SU-DHL-6 (cell line): ENCODE results near the gene LIM2.

Source experiments
- H2AFZ ChIP-seq: fragments of 200-600 bp; sonication (generic); 2 replicates; pipeline ENCODE4 v1.6.1; 2014; ENCODE audit warnings: low read depth, mild to moderate bottlenecking, moderate library complexity, mixed read lengths, antibody characterized with exemption, low read length; ENCODE audit not compliant: severe bottlenecking
- H3F3A ChIP-seq: fragments of 200-600 bp; shearing (Covaris generic); 2 replicates; pipeline ENCODE4 v1.6.0; 2016; ENCODE audit warnings: antibody characterized with exemption, mild to moderate bottlenecking; ENCODE audit not compliant: insufficient read depth
- H3K27ac ChIP-seq: fragments of 200-600 bp; sonication (generic); 2 replicates; pipeline ENCODE4 v1.5.1; 2016; ENCODE audit warnings: low read depth, mild to moderate bottlenecking, low read length, moderate library complexity, mixed read lengths
- H3K27me3 ChIP-seq: fragments of 200-600 bp; sonication (generic), shearing (Covaris generic); 2 replicates; pipeline ENCODE4 v1.6.0; 2014; ENCODE audit warnings: mild to moderate bottlenecking, low read length
- H3K36me3 ChIP-seq: fragments of 200-600 bp; sonication (generic); 2 replicates; pipeline ENCODE4 v1.6.1; 2014; ENCODE audit warnings: mild to moderate bottlenecking, low read length, mixed read lengths
- H3K4me2 ChIP-seq: fragments of 300-600, 200-600 bp; shearing (Covaris generic), sonication (generic); 2 replicates; pipeline ENCODE4 v1.6.0; 2014; ENCODE audit warnings: low read length, low read depth, mild to moderate bottlenecking; ENCODE audit not compliant: poor library complexity, severe bottlenecking
- H3K4me3 ChIP-seq: fragments of 200-600 bp; sonication (generic); 2 replicates; pipeline ENCODE4 v1.5.1; 2014; ENCODE audit warnings: antibody characterized with exemption, low read length, mild to moderate bottlenecking, mixed read lengths; ENCODE audit not compliant: insufficient read depth, poor library complexity, severe bottlenecking
- H3K79me2 ChIP-seq: fragments of 200-600 bp; sonication (generic); 2 replicates; pipeline ENCODE4 v1.6.1; 2014; ENCODE audit warnings: mild to moderate bottlenecking, low read length, moderate library complexity; ENCODE audit not compliant: insufficient read depth
- H3K9ac ChIP-seq: fragments of 200-600 bp; sonication (generic); 2 replicates; pipeline ENCODE4 v1.7.0; 2014; ENCODE audit warnings: mild to moderate bottlenecking, low read length
- H3K9me2 ChIP-seq: fragments of 200-600 bp; sonication (generic); replicated peaks from 2 replicates; pipeline ENCODE4 v1.6.1; 2014; ENCODE audit warnings: low read length; ENCODE audit not compliant: insufficient read depth
- H3K9me3 ChIP-seq: fragments of 200-600 bp; sonication (generic); 2 replicates; pipeline ENCODE4 v1.6.1; 2014; ENCODE audit warnings: low read length, mixed read lengths; ENCODE audit not compliant: insufficient read depth
- H4K20me1 ChIP-seq: fragments of 200-600 bp; sonication (generic); 2 replicates; pipeline ENCODE4 v1.6.1; 2014; ENCODE audit warnings: low read depth, mild to moderate bottlenecking, antibody characterized with exemption, low read length, moderate library complexity, mixed read lengths
- EZH2phosphoT487 ChIP-seq: fragments of 200-600 bp; sonication (generic), shearing (Covaris generic); conservative IDR thresholded peaks from 2 replicates; pipeline ENCODE4 v1.6.1; 2018; ENCODE audit warnings: mild to moderate bottlenecking, antibody characterized with exemption, low read length, moderate library complexity, mixed read lengths
- TF ChIP-seq, protein P1 (sequence below): fragments of 200-600 bp; sonication (generic); IDR thresholded peaks from one replicate; pipeline ENCODE4 v1.5.1; 2017; ENCODE audit warnings: antibody characterized with exemption, mild to moderate bottlenecking, low read length, moderate library complexity; ENCODE audit not compliant: insufficient read depth, poor library complexity, severe bottlenecking

The LIM2 gene, protein sequence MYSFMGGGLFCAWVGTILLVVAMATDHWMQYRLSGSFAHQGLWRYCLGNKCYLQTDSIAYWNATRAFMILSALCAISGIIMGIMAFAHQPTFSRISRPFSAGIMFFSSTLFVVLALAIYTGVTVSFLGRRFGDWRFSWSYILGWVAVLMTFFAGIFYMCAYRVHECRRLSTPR

DNA sequence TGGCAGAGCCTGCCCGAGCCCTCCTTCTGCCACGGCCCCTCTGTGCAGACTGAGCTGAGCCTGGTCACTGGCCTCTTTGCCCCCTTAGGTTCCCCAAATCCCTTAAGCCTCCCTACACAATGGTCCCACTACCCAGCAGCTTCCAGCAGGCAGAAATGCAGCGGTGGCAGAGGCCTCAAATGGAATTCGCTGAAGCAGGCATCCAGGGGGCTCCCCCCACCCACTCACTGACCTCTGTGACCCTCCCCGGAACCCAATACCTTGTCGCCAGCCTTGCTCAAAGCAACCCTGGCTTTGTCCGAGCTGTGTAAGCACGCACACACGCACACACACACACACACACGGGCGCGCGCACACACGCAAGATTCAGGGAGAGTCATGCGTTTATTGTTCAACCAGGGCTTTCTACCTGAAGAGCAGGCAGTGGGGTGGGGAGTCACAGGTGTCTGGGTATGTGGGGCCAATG is at the start of gene LIM2:
LIM2 (minus strand) TSS at position 51 of the 466 bp plus-strand sequence. CDS start 531 bp downstream, outside the sequence.
- no peak within 1 kb of the TSS for H2AFZ ChIP-seq
- H3K36me3 ChIP-seq = no peaks in the 10 kb centered on the region
- H3K9ac ChIP-seq = no peak within 1 kb of the TSS
- H3K9me3 ChIP-seq = no peaks in the 10 kb centered on the region
- H4K20me1 ChIP-seq = no peaks in the 10 kb centered on the region
- H3K4me2 ChIP-seq = no peak within 1 kb of the TSS
- no peaks in the 10 kb centered on the region for H3K79me2 ChIP-seq
- H3K4me3 ChIP-seq = no peak within 1 kb of the TSS
- no peak within 1 kb of the TSS for H3K27ac ChIP-seq
- TF ChIP-seq, protein P1, sequence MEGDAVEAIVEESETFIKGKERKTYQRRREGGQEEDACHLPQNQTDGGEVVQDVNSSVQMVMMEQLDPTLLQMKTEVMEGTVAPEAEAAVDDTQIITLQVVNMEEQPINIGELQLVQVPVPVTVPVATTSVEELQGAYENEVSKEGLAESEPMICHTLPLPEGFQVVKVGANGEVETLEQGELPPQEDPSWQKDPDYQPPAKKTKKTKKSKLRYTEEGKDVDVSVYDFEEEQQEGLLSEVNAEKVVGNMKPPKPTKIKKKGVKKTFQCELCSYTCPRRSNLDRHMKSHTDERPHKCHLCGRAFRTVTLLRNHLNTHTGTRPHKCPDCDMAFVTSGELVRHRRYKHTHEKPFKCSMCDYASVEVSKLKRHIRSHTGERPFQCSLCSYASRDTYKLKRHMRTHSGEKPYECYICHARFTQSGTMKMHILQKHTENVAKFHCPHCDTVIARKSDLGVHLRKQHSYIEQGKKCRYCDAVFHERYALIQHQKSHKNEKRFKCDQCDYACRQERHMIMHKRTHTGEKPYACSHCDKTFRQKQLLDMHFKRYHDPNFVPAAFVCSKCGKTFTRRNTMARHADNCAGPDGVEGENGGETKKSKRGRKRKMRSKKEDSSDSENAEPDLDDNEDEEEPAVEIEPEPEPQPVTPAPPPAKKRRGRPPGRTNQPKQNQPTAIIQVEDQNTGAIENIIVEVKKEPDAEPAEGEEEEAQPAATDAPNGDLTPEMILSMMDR = no peak
- no peak for TF ChIP-seq EZH2phosphoT487
- no peaks in the 10 kb centered on the region for H3F3A ChIP-seq
- no peaks in the 10 kb centered on the region for H3K9me2 ChIP-seq
- H3K27me3 ChIP-seq = no peaks in the 10 kb centered on the region

DNA sequence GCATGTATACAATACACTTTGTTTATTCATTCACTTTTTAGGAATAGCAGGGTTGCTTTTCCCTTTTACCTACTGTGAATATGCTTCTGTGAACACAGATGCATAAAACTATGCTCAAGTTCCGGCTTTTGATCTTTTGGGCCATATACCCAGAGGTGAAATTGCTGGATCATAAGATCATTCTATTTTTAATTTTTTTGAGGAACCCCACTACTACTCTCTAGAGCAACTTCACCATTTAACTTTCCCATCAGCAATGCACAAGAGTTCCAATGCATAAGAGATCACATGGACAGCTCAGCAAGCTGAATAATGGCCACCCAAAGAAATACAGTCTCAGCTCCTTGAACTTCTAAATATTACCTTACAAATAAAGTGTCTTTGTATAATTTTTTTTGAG is 46.7 kb upstream of the LIM2 start:
- no peak overlapping the region for H3K9ac ChIP-seq
- no peak overlapping the region for H3K4me2 ChIP-seq
- no peak overlapping the region for H2AFZ ChIP-seq
- no peaks in the 10 kb centered on the region for H3K79me2 ChIP-seq
- H3K9me2 ChIP-seq = no peaks in the 10 kb centered on the region
- no peaks in the 10 kb centered on the region for H4K20me1 ChIP-seq
- H3K27me3 ChIP-seq = no peaks in the 10 kb centered on the region
- no peak overlapping the region for H3K4me3 ChIP-seq
- no peaks in the 10 kb centered on the region for H3F3A ChIP-seq
- H3K9me3 ChIP-seq = no peaks in the 10 kb centered on the region
- TF ChIP-seq, protein P1 = no peak
- no peak for TF ChIP-seq EZH2phosphoT487
- no peak overlapping the region for H3K27ac ChIP-seq
- H3K36me3 ChIP-seq = no peaks in the 10 kb centered on the region

DNA sequence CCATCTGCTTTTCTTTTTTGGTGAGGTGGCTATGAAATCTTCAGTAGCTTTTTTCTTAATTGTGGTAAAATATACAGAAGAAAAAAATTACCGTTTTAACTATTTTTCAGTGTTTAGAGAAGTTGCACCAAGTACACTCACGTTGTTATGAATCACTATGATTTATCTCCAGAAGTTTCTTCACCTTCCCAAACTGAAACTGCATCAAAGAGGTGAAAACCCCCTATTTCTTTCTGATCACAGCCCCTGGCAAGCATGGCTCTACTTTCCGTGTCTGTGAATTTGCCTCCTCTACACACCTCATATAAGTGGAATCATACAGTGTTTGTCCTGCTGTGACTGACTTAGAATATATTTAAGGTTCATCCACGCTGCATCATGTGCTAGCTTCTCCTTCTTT is 45.3 kb upstream of the LIM2 start:
- no peak overlapping the region for H3K4me3 ChIP-seq
- H3K27me3 ChIP-seq = no peaks in the 10 kb centered on the region
- no peaks in the 10 kb centered on the region for H3K79me2 ChIP-seq
- no peaks in the 10 kb centered on the region for H3K9me2 ChIP-seq
- H3K9me3 ChIP-seq = no peaks in the 10 kb centered on the region
- TF ChIP-seq EZH2phosphoT487 = no peak
- TF ChIP-seq, protein P1 = no peak
- no peak overlapping the region for H3K4me2 ChIP-seq
- no peak overlapping the region for H2AFZ ChIP-seq
- H3K36me3 ChIP-seq = no peaks in the 10 kb centered on the region
- H3F3A ChIP-seq = no peaks in the 10 kb centered on the region
- H4K20me1 ChIP-seq = no peaks in the 10 kb centered on the region
- H3K27ac ChIP-seq = no peak overlapping the region
- H3K9ac ChIP-seq = no peak overlapping the region

- H3F3A ChIP-seq = no peaks in the 10 kb centered on the region
- no peaks in the 10 kb centered on the region for H3K9me3 ChIP-seq
- H4K20me1 ChIP-seq = no peaks in the 10 kb centered on the region
- no peaks in the 10 kb centered on the region for H3K9me2 ChIP-seq
- H3K27ac ChIP-seq = no peak overlapping the region
- no peak overlapping the region for H2AFZ ChIP-seq
- no peaks in the 10 kb centered on the region for H3K36me3 ChIP-seq
- H3K27me3 ChIP-seq = no peaks in the 10 kb centered on the region
- H3K79me2 ChIP-seq = no peaks in the 10 kb centered on the region
- H3K4me3 ChIP-seq = no peak overlapping the region
- H3K4me2 ChIP-seq = no peak overlapping the region
- TF ChIP-seq, protein P1 = no peak
- no peak for TF ChIP-seq EZH2phosphoT487
- H3K9ac ChIP-seq = no peak overlapping the region
Observed at GRCh38 chr19:51431124-51431523, 43.4 kb upstream of the LIM2 start.
